IPS-11a (cell line): ENCODE results near the gene TSPYL2.

Experiments
- H3K4me3 ChIP-seq: one replicate; pipeline ENCODE4 v1.5.1; 2013; ENCODE audit warnings: low read depth, low read length, control low read depth

The TSPYL2 gene

DNA sequence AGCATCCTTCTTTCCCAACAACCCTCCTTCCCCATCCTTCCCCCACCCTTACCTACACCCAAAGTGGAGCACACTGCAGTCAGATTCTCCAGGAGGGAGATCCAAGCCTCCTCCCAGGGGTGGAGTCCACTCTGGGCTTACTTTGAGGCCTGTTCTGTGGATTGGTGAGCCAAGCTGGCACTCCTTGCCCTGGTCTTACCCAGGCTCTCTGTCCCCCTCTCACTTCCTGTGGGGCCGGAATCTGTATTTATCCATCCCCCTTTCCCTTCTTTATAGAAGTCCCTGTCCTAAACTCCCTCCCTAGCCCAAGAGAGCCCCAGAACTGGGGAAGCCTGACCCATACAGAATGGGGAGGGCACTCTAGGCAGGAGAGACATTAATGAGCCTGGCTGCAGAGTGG lies 3.2 kb upstream of the TSPYL2 start:
- H3K4me3 ChIP-seq = no peak overlapping the region

DNA sequence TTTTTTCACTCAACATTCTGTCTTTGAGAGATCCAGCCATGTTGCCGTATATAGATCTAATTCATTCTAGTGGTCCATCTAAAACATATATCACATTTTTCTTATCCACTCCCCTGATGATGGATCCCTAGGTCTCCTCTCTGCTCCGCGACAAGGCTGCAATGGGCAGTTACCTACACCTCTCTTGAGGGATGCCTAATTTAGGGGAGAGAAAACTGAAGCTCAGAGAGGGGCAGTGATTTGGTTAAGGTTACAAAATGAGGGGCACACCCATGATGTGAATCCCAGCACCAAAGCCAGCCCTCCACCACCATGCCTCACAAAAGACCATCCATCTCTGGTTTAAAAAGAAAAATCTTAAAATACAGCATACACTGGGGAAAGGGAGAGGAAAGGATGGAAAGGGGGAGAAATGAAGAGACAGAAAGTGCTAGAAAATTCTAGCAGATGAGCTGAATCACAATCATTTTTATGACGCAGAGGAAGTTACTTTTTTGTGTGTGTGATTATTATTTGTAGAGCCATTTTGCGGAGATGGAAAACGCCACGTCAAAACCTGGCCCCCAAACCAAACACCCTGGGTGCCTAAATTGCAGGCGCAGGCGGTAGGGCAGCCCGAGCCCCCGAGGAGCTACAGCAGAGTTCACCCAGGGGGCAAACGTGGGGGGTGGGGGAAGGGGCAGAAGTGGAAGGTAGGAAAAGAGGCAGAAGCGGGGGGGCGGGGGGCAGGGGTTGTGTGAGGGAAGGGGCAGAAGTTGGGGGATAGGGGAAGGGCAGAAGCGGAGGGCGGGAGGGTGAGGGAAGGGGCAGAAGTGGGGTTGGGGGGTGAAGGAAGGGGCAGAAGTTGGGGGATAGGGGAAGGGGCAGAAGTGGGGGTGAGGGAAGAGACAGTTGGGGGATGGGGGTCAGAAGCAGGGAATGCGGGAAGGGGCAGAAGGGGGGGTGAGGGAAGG lies 1.3 kb upstream of the TSPYL2 start:
- H3K4me3 ChIP-seq = no peak overlapping the region

DNA sequence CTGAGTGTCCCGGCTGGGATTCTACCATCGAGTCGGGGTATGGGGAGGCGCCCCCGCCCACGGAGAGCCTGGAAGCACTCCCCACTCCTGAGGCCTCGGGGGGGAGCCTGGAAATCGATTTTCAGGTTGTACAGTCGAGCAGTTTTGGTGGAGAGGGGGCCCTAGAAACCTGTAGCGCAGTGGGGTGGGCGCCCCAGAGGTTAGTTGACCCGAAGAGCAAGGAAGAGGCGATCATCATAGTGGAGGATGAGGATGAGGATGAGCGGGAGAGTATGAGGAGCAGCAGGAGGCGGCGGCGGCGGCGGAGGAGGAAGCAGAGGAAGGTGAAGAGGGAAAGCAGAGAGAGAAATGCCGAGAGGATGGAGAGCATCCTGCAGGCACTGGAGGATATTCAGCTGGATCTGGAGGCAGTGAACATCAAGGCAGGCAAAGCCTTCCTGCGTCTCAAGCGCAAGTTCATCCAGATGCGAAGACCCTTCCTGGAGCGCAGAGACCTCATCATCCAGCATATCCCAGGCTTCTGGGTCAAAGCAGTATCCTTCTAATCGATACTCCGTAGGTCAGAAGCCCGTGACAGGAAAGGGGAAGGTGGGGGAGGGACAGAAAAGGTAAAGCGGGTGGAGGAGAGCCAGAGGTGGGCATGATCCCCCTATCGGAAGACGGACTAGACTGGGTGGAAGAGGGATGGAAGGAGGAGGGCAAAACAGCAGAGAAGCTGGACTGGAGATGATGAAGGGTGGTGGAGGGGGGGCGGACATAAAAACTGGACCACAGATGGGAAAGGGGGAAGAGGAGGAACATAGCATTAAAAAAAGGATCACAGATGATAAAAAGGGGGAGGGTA lies 828 bp downstream of the TSPYL2 start:
- peak overlapping the region; percentile 55 for H3K4me3 ChIP-seq

DNA sequence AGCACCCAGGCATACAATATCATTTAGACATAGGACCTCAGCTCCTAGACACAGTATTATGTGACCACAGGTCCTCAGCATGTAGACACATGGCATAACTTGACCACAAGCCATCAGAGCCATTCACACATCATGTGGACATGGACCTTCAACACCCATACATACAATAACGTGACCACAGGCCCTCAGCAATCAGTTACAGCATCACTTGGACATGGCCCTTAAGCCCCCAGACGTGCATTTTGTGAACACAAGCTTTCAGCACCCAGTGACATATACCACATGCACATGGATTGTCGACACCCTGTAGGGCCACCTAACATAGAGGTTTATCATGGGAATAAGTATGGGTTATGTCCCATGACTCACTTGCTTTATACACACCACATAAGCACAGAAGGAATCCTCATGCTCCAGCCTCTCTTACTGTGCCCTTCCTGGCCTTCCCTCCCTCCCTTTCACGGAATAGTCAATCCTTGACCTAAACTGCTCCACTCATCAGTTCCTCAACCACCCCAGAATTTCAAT lies 1.9 kb downstream of the TSPYL2 start:
- no peak overlapping the region for H3K4me3 ChIP-seq

DNA sequence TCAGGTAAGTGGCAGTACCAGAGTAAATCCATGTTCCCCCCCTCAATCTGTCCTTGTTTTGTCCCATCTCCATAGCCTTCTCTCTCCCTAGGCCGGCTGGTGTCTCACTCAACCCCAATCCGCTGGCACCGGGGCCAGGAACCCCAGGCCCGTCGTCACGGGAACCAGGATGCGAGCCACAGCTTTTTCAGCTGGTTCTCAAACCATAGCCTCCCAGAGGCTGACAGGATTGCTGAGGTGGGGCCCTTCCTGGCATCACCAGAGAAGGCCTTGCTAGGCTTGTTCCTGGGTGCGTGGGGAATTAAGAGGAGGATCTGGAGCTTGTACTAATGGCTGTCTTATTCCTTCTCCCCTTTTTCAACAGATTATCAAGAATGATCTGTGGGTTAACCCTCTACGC lies 2.7 kb downstream of the TSPYL2 start:
- H3K4me3 ChIP-seq = no peak overlapping the region

DNA sequence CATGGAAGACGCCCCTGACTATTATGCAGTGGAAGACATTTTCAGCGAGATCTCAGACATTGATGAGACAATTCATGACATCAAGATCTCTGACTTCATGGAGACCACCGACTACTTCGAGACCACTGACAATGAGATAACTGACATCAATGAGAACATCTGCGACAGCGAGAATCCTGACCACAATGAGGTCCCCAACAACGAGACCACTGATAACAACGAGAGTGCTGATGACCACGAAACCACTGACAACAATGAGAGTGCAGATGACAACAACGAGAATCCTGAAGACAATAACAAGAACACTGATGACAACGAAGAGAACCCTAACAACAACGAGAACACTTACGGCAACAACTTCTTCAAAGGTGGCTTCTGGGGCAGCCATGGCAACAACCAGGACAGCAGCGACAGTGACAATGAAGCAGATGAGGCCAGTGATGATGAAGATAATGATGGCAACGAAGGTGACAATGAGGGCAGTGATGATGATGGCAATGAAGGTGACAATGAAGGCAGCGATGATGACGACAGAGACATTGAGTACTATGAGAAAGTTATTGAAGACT lies 3.6 kb downstream of the TSPYL2 start:
- no peak overlapping the region for H3K4me3 ChIP-seq

DNA sequence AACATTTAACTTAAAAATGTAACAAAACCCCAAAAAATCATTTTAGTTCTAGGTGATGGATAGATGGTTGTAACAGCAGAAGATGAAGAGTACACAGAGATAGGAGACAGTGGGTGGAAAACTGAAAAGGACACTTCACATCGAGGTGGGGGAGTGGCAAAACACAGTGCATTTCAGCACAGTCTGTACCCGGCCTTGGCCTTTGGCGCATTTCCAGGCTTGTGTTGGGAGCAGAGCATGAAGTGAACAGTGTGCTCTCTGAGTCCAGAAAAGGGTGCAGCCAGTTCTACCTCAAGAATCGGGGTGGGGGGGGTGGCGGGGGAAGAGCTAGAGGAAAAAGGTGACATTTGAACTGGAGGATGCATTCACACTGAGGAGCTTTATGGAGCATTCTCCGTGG lies 4.3 kb downstream of the TSPYL2 start:
- no peak overlapping the region for H3K4me3 ChIP-seq

DNA sequence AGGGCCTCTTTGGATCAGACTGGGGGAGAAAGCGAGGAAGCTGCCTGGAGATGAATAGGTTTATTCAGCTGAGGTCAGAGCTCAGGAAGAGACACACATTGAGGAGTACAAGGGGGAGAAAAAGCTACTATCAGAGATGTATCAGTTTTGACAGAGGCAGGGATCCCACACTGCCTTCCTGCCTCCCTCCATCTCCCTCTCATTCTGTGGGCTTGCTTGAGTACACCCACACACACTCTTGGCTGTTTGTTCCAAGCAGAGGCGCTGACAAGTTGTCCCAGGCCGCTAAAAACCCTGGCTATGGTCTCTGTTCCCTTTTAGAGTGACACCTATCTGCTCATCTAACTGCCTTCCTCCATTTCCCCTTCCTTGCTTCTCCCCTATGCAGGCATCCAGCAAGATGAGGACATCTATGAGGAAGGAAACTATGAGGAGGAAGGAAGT lies 5.2 kb downstream of the TSPYL2 start:
- H3K4me3 ChIP-seq = no peak overlapping the region

DNA sequence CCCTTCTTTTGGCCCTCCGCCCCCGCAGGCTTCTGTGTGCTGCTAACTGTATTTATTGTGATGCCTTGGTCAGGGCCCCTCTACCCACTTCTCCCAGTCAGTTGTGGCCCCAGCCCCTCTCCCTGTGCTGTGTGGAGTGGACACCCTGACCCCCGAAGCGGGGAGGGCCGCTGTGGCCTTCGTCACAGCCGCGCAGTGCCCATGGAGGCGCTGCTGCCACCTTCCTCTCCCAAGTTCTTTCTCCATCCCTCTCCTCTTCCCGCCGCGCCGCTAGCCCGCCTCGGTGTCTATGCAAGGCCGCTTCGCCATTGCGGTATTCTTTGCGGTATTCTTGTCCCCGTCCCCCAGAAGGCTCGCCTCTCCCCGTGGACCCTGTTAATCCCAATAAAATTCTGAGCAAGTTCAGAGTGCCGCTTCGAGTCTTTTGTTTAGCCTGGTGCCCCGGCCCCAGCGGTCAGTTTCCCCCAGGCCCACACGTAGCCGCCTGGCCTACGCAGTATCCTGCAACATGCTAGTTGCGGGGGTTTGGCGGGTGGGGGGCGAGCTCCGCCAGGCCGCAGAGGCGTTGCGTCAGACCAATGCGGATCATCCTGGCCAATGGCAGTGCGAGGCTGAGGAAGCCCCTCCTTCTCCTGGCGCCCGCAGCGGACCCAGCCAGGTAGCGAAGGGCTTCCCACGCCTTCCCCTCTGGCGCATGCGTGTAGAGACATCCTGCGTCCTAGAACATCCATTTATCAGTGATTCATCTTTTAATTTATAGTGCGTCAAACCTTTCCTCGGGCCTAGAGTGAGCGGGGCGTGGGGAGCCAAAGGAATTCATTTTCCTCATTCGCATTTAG lies 6.2 kb downstream of the TSPYL2 start:
- peak overlapping the region; percentile 50 for H3K4me3 ChIP-seq

DNA sequence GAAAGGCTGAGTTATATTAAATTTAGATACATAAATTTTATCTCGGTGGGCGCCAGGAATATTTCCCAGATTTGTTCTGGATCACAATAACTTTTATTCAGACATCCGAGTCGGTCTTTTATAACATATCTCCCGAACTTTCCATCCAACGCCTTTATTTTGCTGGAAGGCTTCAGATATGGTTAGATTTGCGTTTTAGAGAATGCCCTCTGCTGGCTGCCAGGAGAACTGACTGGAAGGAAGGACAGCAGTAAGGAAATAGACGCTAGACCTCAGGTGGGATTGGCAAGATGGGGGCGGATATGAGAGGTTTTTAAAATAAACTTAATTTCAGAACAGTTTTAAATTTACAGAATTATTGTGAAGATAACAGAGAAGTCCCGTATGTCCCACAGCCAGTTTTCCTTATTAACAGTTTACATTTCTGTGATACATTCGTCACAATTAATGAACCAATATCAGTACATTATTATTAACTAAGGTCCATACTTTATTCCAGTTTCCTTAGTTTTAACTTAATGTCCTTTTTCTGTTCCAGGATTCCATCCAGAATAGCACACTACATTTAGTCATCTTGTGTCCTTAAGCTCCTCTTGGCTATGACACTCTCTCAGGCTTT lies 7.2 kb downstream of the TSPYL2 start:
- peak overlapping the region; percentile 50 for H3K4me3 ChIP-seq

DNA sequence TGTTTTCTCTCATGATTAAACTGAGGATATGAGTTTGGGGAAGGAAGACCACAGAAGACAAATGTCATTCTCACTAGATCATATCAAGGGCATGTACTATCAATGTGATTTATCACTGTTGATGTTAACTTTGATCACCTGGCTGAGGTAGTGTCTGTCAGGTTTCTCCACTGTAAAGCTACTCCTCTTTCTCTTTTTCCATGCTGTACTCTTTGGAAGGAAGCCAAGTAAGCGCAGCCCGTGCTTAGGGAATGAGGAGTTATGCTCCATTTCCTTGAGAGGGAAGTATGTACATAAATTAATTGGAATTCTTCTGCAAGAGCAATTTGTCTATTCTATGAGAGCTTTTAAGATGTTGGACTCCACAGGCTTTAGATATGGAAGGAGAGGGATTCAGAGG lies 7.8 kb downstream of the TSPYL2 start:
- H3K4me3 ChIP-seq = no peak overlapping the region

DNA sequence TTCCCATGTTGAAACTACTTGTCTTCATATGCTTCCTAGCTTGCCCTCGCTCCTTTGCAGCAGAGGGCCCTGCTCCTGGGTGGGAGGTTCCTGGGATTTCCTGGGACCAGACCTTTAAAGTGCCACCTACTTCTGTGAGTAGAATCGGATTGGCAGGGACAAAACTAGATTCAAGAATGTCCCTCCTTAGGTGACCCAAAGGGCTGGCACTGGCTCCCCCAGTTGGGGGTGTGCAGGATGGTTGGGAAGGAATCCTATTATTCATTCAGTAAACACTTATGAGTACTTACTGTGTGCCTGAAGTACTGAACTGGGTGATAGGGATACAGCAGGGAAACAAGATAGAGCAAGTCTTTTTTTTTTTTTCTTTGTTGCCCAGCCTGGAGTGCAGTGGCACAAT lies 9.2 kb downstream of the TSPYL2 start:
- H3K4me3 ChIP-seq = no peak overlapping the region

DNA sequence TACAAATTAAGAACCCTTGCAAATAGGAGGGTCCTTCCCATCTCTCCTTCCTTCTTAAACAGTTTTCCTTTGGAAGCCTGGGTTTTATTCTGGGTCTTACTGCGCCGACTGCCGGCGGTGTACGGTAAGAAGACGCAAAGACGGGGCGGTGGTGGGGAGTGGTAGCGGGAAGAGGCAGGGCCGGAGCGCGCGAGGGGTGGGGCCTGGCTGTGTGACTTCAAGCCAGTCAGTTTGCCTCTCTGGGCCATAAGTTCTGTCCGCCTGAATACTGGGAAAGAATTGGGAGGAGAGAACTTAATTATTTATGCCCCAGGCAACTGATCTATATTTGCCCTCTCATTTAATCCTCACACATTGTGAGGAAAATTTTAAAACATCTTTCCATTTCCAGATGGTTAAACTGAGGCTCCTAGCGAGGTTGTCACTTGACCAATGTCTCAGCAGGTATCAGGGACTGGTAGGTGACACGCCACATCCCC lies 11.0 kb downstream of the TSPYL2 start:
- peak overlapping the region; percentile 18 for H3K4me3 ChIP-seq

DNA sequence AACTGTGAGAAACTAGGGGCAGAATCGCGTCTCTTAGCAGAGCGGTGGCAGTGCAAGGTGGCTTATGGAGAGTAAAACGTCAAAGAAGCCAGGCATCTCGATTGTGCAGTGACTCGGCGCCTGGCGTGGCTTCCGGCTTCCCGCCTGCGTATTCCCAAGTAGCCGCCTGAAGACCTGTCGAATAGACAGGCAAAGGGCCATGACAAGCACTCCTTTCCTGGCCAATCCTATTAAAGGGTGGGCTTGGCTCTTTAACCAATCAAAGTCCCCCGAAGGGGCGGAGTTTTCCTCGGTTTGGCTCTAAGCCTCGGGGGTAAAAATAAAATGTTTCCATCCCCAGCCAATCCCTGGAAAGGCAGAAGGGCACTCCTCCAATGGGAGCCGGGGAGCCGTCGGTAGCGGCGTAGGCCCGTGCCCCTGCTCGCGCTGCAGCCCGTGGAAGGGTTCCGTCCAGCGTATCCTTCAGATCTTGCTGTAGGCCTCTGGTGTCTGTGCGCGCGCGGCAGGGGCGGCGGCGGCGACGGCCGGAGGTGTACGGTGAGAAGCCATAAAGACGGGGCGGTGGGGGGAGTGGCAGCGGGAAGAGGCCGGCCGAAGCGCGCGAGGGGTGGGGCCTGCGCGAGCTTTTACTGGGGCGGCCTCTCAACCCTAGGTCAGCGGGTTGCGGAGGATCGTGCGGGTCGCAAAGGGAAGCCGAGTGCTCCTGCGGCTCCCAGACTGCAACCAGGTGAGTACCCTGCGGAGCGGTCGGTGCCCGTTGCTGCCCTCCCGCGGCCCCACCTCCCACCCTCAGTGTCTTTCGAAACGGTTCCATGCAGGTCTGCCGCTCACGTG lies 11.8 kb downstream of the TSPYL2 start, which contains the start of gene KANTR:
KANTR (plus strand) TSS at position 395 of the 834 bp plus-strand sequence. CDS start 30,131 bp downstream, outside the sequence.
- peak within 1 kb of the TSS; percentile 59 for H3K4me3 ChIP-seq

DNA sequence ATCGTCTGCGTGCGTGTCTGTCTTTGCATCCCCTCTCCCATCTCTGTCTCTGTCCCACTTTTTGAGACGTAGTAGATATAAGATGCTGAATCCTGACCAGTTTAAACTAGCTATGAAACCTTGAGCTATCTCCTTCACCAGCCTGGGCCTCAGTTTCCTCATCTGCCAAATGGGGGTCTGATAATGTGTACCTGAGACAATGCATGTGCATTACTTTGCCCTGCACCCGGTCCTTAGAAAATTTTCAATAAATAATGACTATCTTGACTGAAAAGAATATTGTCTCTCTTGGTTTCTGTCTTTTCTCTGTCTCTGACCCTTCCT lies 12.4 kb downstream of the TSPYL2 start:
- H3K4me3 ChIP-seq = peak overlapping the region; percentile 59

DNA sequence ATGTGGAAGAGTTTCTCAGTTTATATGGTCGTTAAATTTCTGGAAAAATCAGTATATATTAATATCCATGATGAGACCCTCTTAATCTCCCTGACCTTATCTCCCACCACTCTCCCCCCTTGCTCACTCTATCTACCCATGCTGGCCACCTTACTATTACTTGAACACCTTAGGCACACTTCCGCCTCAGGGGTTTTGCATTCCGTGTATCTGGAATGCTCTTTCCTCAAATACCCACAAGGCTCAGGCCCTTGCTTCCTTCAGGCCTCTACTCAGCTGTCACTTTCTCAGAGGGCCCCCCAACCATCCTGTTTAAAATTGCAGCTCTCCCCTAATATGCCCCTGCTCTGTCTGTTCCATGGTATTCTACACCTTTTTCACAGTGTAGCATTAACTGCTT lies 13.6 kb downstream of the TSPYL2 start:
- H3K4me3 ChIP-seq = no peak overlapping the region

DNA sequence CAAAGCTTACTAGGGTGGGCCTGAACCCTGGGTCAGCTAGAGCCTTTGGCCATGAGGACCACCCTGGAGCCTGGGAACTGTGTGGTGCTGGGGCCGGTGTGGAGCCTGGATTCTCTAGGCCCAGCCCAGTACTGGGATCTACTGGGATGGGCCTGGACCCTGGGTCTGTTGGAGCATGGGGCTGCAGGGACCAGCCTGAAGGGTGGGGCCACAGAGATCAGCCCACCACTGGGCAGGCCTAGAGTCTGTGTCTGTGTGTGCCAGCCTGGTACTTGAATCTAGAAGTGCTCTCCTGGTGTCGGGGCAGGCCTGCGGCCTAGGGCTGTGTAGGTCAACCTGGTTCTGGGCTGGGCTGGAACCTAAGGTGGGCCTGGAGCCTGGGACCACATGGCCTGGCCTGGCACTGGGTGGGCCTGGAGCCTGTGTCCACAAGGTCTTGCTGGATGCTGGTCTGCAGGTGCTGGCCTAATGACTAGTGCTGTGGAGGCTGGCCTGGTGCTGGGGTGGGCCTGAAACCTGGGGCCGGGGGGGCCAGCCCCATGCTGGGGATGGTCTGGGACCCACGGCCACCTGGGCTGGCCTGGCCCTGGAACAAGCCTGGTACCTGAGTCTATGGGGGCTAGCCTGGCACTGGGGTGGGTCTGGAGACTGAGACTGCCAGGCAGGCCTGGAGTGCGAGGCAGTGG lies 32.8 kb downstream of the TSPYL2 start:
- H3K4me3 ChIP-seq = no peak overlapping the region

DNA sequence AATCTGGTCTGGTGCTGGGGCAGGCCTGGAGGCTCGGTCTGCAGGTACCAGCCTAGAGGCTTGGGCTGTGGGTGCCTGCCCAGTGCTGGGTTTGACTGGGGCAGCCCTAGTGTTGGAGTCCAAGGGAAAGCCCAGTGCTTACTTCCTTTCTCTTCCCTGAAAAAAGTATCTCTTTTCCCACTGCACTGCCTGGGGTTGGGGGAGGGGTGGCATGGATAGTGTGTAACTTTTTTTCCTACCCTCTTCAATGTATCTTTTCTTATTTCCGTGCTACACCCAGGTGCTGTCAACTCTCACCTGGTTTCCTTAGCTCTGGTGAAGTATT lies 33.3 kb downstream of the TSPYL2 start:
- H3K4me3 ChIP-seq = no peak overlapping the region
